GM23338 (cell line): Measurements from ENCODE around the gene ZNF444.

Experiments
- CTCF ChIP-seq, 2 experiments: fragments of 200-600 bp in 1 of 2; sonication (generic) in 1 of 2; conservative IDR thresholded peaks; 2 replicates each; pipeline versions ENCODE4 v1.5.1 to v1.6.1; 2016 to 2017; ENCODE audit warnings: antibody characterized with exemption in 2 of 2, low read depth in 2 of 2, mild to moderate bottlenecking in 2 of 2, moderate library complexity in 1 of 2
- EZH2 ChIP-seq: fragments of 200-600 bp; sonication (generic); IDR thresholded peaks from one replicate; pipeline ENCODE4 v1.8.0; 2017; ENCODE audit warnings: antibody characterized with exemption, mild to moderate bottlenecking, low read depth; ENCODE audit not compliant: unreplicated experiment
- JUNB ChIP-seq: IDR thresholded peaks from one replicate; pipeline ENCODE4 v1.6.1; 2016; ENCODE audit warnings: antibody characterized with exemption; ENCODE audit not compliant: unreplicated experiment
- POLR2AphosphoS5 ChIP-seq: IDR thresholded peaks from 2 replicates; pipeline ENCODE4 v1.6.1; 2016; ENCODE audit warnings: antibody characterized with exemption, low read depth

- TF ChIP-seq CTCF (conservative IDR thresholded peaks at IDR 0.05; ENCODE audit: low read depth in 2 of 2) (no peak), EZH2 (no peak), POLR2AphosphoS5 (peak; percentile 46), JUNB (no peak)
Observed at GRCh38 chr19:56120371-56121179, 20.5 kb upstream of the ZNF444 start.
